Activated CD4-positive, alpha-beta T cell treated with anti-CD3 and anti-CD28 coated beads, Interleukin-2, amount 50 U/mL, for 1 hour (primary cell): ENCODE results near the gene SCUBE2.
"Not testable (repeated sequence)": the region's sequence is repeated elsewhere in the genome, so short reads cannot be mapped to it uniquely, and the experiment has no call there.

Experiments used
- DNase-seq: peaks from one replicate; pipeline ENCODE4 v3.0.0-alpha.2; 2020

SCUBE2 gene

GRCh38 chr11:9103542-9104276 is 12.3 kb upstream of the SCUBE2 start:
- no peak for DNase-seq

GRCh38 chr11:9099617-9100016 is 8.2 kb upstream of the SCUBE2 start:
- DNase-seq, result no peak

DNA sequence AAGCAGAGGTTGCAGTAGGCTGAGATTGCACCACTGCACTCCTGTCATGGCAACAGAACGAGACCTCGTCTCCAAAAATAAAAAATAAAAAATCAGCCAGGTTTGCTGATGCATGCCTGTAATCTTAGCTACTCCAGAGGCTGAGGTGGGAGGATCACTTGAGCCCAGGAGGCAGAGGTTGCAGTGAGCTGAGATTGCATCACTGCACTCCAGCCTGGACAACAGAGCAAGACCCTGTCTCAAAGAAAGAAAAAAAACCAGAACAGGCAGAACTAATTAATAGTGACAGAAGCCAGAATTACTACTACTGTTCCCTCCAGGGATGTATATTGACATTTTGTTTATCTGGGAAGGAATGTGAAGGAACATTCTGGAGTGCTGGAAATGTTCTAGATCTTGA is 7.1 kb upstream of the SCUBE2 start:
- DNase-seq, result not testable (repeated sequence)

GRCh38 chr11:9097186-9097943 is 6.0 kb upstream of the SCUBE2 start:
- not testable (repeated sequence) for DNase-seq

- no peak for DNase-seq
Measured at GRCh38 chr11:9096427-9096826, 5.0 kb upstream of the SCUBE2 start.

DNA sequence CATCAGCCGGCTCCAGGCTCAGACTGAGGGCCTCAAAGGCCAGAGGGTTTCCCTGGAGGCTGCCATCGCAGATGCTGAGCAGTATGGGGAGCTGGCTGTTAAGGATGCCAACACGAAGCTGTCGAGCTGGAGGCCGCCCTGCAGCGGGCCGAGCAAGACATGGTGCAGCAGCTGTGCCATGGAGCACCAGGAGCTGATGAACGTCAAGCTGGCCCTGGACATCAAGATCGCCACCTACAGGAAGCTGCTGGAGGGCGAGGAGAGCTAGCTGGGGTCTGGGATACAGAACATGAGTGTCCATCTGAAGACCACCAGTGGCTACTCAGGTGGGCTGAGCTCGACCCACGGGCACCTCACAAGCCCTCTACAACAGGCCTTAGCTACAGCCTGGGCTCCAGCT is 4.0 kb upstream of the SCUBE2 start:
- no peak for DNase-seq

- no peak for DNase-seq
Measured at GRCh38 chr11:9094420-9094819, 3.0 kb upstream of the SCUBE2 start.

GRCh38 chr11:9092853-9093778 is 1.7 kb upstream of the SCUBE2 start:
- DNase-seq, result no peak

- no peak for DNase-seq
Measured at GRCh38 chr11:9092072-9092471, 673 bp upstream of the SCUBE2 start.

DNA sequence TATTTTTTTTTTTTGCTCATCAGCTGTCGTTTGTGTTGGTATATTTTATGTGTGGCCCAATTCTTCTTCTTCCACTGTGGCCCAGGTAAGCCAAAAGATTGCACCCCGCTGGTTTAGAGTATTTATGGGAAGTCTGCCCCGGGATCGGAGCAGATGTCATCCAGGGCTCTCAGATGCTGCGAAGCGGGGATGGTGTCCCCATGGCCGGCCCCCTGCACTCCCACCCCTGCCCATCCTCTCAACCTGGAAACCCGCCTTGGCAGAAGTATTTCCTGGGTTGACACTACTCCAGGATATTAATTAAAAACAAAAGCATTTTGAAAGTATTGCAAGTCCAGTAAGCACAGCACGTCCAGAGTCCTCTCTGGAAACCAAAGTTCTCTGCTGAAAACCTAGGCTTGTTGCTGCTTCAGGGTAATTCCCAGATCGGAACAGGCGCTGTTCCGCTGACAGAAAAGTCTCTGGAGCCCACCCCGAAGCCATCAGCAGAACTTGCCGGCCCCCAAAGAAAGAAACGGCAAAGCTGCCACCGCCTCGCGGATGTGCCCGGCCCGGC is 833 bp downstream of the SCUBE2 start:
- DNase-seq, result no peak

GRCh38 chr11:9089636-9090035 is 1.8 kb downstream of the SCUBE2 start:
- DNase-seq, result no peak

DNA sequence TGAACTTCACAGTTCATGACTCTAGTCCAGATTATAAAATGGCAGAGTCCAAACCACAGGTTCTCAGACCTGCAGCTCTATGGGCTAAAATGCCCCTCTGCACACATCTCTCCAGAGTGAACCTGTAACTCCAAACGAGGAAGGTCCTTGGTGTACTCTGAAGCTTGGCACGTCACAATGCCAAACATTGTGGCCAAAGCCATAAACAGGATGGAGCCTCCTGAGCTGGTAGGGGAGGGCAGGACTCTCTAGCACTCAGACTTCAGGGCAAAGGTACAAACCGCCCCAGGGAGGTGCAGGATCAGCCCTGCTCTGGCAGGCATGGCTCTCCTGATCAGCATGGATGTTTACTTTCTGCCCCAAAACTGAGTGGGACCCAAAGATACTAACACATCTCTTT is 2.3 kb downstream of the SCUBE2 start:
- DNase-seq, result no peak

- no peak for DNase-seq
Measured at GRCh38 chr11:9082575-9082974, 8.8 kb downstream of the SCUBE2 start.

DNA sequence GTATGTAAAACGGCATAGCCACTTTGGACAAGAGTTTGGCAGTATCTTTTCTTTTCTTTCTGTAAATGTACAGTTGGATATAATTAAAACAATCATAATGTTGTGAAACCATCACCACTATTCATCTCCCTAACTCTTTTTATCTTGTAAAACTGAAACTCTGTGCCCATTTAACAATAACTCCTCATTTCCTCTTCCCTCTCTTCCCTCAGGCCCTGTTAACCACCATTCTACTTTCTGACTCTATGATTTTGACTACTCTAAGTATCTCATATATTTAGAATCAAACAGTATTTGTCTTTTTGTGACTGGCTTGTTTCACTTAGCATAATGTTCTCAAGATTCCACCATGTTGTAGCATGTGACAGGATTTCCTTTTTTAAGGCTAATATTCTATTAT is 10.2 kb downstream of the SCUBE2 start:
- no peak for DNase-seq

- no peak for DNase-seq
Measured at GRCh38 chr11:9078113-9079086, 13.0 kb downstream of the SCUBE2 start.

DNA sequence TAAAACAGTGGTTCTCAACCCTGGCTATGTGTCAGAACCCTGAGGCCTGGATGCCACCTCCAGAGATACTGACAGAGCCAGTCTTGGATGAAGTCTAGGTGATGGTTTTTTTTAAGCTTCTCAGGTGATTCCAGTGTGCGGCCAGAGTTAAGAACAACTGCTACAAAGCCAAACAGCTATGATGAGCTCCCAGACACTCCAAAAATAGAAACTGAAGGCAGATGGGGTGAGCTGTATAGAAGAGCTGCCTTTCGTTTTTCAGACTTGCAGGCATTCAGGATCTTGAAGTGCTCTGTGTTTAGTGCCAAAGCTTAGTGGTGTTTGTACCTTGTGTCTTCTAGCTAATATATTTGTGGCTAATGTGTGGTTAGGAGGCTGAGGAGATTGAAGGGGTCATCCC is 14.2 kb downstream of the SCUBE2 start:
- no peak for DNase-seq

DNA sequence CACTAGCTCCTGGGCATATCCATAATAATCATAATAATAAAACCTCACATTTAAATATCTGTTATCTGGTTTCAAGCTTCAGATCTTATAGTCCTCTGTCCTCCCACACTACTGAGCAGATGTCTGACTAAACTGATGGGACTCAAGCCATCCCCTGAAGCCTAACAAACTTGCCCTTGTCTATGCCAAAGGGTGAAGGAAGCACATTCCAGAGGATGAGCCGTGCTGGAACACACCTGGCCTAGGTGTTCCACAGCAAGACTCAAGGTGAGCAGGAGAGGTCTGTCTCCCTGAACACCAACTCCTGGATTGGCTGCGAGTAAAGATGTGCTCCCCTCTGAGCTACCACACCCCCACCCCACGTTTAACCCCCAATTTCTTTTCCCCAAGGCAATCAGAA is 14.7 kb downstream of the SCUBE2 start:
- no peak for DNase-seq

DNA sequence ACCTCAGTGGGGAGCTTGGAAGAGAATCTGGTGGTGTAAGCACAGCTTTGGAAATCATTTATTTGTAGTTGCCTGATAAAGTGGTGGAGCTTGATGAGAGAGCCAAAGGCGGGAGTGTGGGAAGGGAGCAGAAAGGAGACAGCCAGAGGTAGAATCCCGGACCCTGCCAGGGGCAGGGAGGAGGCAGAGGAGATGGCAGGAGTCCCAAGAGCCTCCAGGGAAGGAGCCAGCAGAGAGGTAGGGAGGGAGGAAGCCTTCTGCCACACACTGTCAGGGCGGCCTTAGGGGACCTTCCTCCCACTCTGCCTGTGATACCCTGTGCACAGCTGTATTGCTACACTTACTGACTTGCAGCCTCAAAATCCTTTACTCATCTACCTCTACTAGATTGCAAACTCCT is 15.4 kb downstream of the SCUBE2 start:
- DNase-seq, result no peak

DNA sequence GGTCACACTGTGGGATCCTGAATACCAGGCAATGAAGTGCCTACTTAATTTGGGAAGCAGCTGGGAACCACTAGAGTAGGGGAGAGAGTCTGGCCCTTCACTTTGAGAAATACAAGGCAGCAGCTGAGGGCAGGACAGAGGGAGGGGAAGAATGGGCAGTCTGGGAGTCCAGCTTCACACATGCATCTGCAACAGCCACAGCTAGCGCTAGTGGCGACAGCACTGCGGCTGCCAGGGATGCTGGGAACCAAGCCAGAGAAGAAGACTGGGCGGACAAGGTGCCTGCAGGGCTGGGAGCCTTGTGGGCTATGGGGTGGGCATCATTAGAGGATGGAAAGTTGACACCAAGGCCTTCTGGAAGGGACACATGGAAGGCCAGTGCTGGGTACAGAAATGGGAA is 15.8 kb downstream of the SCUBE2 start:
- DNase-seq, result no peak

GRCh38 chr11:9074338-9075029 is 16.9 kb downstream of the SCUBE2 start:
- no peak for DNase-seq
